K562 (cell line): Measurements from ENCODE around the gene EPHB3. TPM values are rescaled to one million over a fixed set of nuclear protein-coding genes. Genes with fewer than 3 reads are reported as not detected.

Experiments
- ATAC-seq: fragments of 200-7000 bp; cut with Tn5 transposase; 3 replicates; pipeline ENCODE4 v1.9.1; 2020; ENCODE audit warnings: moderate library complexity
- BruUV-seq: library from RNA; stranded (reverse); fragments of 400-500 nt; replicated peaks from 2 replicates; lab custom pipeline; 2021; lab: Mats Ljungman, UMichigan
- CTCF ChIA-PET: fragments of 300-600 bp; formaldehyde crosslinking; extraction: SDS; loops from one replicate; lab custom pipeline; 2021; ENCODE audit warnings: low intra/inter-chr PET ratio; lab: Yijun Ruan, JAX
- POLR2A ChIA-PET: fragments of 300-600, 350-650 bp; sonication (Branson Sonifier 250); formaldehyde crosslinking; extraction: SDS; loops from one replicate; lab custom pipeline; 2021; ENCODE audit warnings: antibody characterized with exemption, inconsistent platforms; lab: Yijun Ruan, JAX
- DNase-seq, 4 experiments: peaks; one replicate each; pipeline versions ENCODE4 v3.0.0 to v3.0.0-alpha.2; 2011 to 2018; ENCODE audit warnings: low spot score in 3 of 4, mixed read lengths in 3 of 4; ENCODE audit errors: extremely low read depth in 1 of 4
- FAIRE-seq: peaks from 2 replicates; lab custom pipeline; 2011; peaks lifted over from hg19 to GRCh38; lab: Jason Lieb, UNC
- H2AFZ ChIP-seq: 2 replicates; pipeline ENCODE4 v1.6.0; 2011; ENCODE audit warnings: low read depth, low read length, control low read depth, inconsistent platforms
- H3K27ac ChIP-seq: fragments of 200-600 bp; 3 replicates; pipeline ENCODE4 v1.8.0; 2011; ENCODE audit warnings: low read depth, mild to moderate bottlenecking, control low read depth, inconsistent platforms, low read length, moderate library complexity, mixed read lengths; ENCODE audit errors: extremely low read depth
- H3K27me3 ChIP-seq, 2 experiments: fragments of 300-600 bp in 1 of 2; 2 replicates in 1 of 2; 3 replicates in 1 of 2; pipeline versions ENCODE4 v1.6.0 to v1.8.0; 2011; ENCODE audit warnings: inconsistent platforms in 2 of 2, low read length in 2 of 2, mild to moderate bottlenecking in 1 of 2, mixed read lengths in 1 of 2, moderate library complexity in 1 of 2; ENCODE audit not compliant: control insufficient read depth in 2 of 2, insufficient read depth in 2 of 2
- H3K36me3 ChIP-seq: fragments of 300-600 bp; 3 replicates; pipeline ENCODE4 v1.8.0; 2011; ENCODE audit warnings: mild to moderate bottlenecking, low read length, inconsistent platforms; ENCODE audit not compliant: control insufficient read depth, insufficient read depth
- H3K4me1 ChIP-seq, 2 experiments: fragments of 200-600 bp in 1 of 2; replicated peaks in 1 of 2; 2 replicates in 1 of 2; 3 replicates in 1 of 2; pipeline versions ENCODE4 v1.5.1 to v1.8.0; 2011; ENCODE audit warnings: inconsistent platforms in 2 of 2, low read length in 2 of 2, mild to moderate bottlenecking in 1 of 2, mixed read lengths in 1 of 2, moderate library complexity in 1 of 2; ENCODE audit not compliant: control insufficient read depth in 2 of 2, insufficient read depth in 2 of 2
- H3K4me2 ChIP-seq: 2 replicates; pipeline ENCODE4 v1.6.1; 2011; ENCODE audit warnings: low read length, control low read depth, inconsistent platforms, mixed read lengths; ENCODE audit not compliant: insufficient read depth
- H3K4me3 ChIP-seq: fragments of 200-600 bp; sonication (generic), shearing (Covaris generic); 2 replicates; pipeline ENCODE4 v1.5.1; 2016; ENCODE audit warnings: control low read depth, inconsistent platforms
- H3K79me2 ChIP-seq: fragments of 200-600 bp; 3 replicates; pipeline ENCODE4 v1.8.0; 2011; ENCODE audit warnings: low read length, inconsistent platforms; ENCODE audit not compliant: control insufficient read depth, insufficient read depth
- H3K9ac ChIP-seq, 2 experiments: 2 replicates each; pipeline versions ENCODE4 v1.6.0 to v1.6.1; 2011; ENCODE audit warnings: low read depth in 2 of 2, low read length in 2 of 2, control low read depth in 1 of 2, inconsistent platforms in 1 of 2, mild to moderate bottlenecking in 1 of 2, mixed read lengths in 1 of 2; ENCODE audit not compliant: insufficient read depth in 1 of 2
- H3K9me1 ChIP-seq: one replicate; pipeline ENCODE4 v1.6.0; 2011; ENCODE audit warnings: inconsistent platforms, mild to moderate bottlenecking, low read length, moderate library complexity; ENCODE audit not compliant: control insufficient read depth, insufficient read depth
- H3K9me3 ChIP-seq: replicated peaks from 2 replicates; pipeline ENCODE4 v1.5.1; 2011; ENCODE audit warnings: low read depth, low read length, inconsistent platforms; ENCODE audit not compliant: control insufficient read depth, insufficient read depth
- H4K20me1 ChIP-seq: replicated peaks from 2 replicates; pipeline ENCODE4 v1.6.1; 2011; ENCODE audit warnings: low read length, inconsistent platforms, mixed read lengths; ENCODE audit not compliant: control insufficient read depth, insufficient read depth
- CBX3 ChIP-seq, 2 experiments: IDR thresholded peaks; 1 replicate in 1 of 2; 2 replicates in 1 of 2; pipeline ENCODE4 v1.6.1; 2012; ENCODE audit warnings: inconsistent platforms in 2 of 2, low read length in 2 of 2, borderline replicate concordance in 1 of 2, control low read depth in 1 of 2
- DACH1 ChIP-seq: fragments of 450-650 bp; IDR thresholded peaks from 2 replicates; pipeline ENCODE4 v1.6.1; 2018; ENCODE audit not compliant: partially characterized antibody
- GABPA ChIP-seq: fragments of 200-800 bp; sonication (Bioruptor generic); conservative IDR thresholded peaks from 2 replicates; pipeline ENCODE4 v1.6.1; 2016; ENCODE audit warnings: low read depth, missing genetic modification characterization, missing compliant biosample characterization
- HDAC6 ChIP-seq: IDR thresholded peaks from 2 replicates; pipeline ENCODE4 v1.6.1; 2012; ENCODE audit warnings: low read depth, mild to moderate bottlenecking, control low read depth, inconsistent platforms, low read length, moderate library complexity
- KDM1A ChIP-seq, 2 experiments: fragments of 450-650 bp; IDR thresholded peaks; 2 replicates each; pipeline ENCODE4 v1.6.1; 2016; ENCODE audit warnings: mild to moderate bottlenecking in 2 of 2
- NR0B1 ChIP-seq: fragments of 450-650 bp; IDR thresholded peaks from one replicate; pipeline ENCODE4 v1.6.1; 2018; ENCODE audit warnings: mild to moderate bottlenecking, moderate library complexity; ENCODE audit not compliant: partially characterized antibody
- PTTG1 ChIP-seq: fragments of 450-650 bp; IDR thresholded peaks from 2 replicates; pipeline ENCODE4 v1.6.1; 2016; ENCODE audit warnings: low read depth, mild to moderate bottlenecking, missing genetic modification characterization, missing compliant biosample characterization
- SMAD1 ChIP-seq: fragments of 150-350 bp; IDR thresholded peaks from 2 replicates; pipeline ENCODE4 v1.6.1; 2014; ENCODE audit warnings: low read length, low read depth; ENCODE audit not compliant: partially characterized antibody
- STAT5A ChIP-seq: IDR thresholded peaks from 2 replicates; pipeline ENCODE4 v1.6.1; 2012; ENCODE audit warnings: low read length, inconsistent platforms, borderline replicate concordance
- TAF9B ChIP-seq: fragments of 450-650 bp; IDR thresholded peaks from 2 replicates; pipeline ENCODE4 v1.6.1; 2018; ENCODE audit warnings: mild to moderate bottlenecking; ENCODE audit not compliant: partially characterized antibody
- ZC3H11A ChIP-seq: IDR thresholded peaks from 2 replicates; pipeline ENCODE4 v1.6.1; 2012; ENCODE audit warnings: low read depth, low read length, improper control_type of control experiment
- ZC3H8 ChIP-seq: fragments of 450-650 bp; IDR thresholded peaks from 2 replicates; pipeline ENCODE4 v1.6.1; 2017
- ZNF696 ChIP-seq: fragments of 250-450 bp; sonication (Bioruptor Pico); conservative IDR thresholded peaks from 2 replicates; pipeline ENCODE4 v1.4.0; 2020; ENCODE audit warnings: mild to moderate bottlenecking, moderate library complexity
- WGBS: fragments of 100-300 bp; shearing (Covaris generic); methylation state at CpG from one replicate; pipeline ENCODE4 v1.1.6; 2016; ENCODE audit warnings: low coverage, mixed read lengths; ENCODE audit not compliant: insufficient coverage; ENCODE audit errors: missing lambda C conversion rate; 5-methylcytosine and 5-hydroxymethylcytosine counted together
- in situ Hi-C: fragments of 300-500 bp; cut with MboI; formaldehyde crosslinking; loops from 4 replicates; pipeline ENCODE4 v1.15.0; 2018; ENCODE audit warnings: inconsistent platforms, mixed read lengths
- intact Hi-C: fragments of 100-400 bp; cut with micrococcal nuclease; formaldehyde crosslinking; loops from 2 replicates; pipeline ENCODE4 v1.14.2; 2022
- polyA plus RNA-seq, 8 experiments: library from polyadenylated mRNA; depleted of rRNA in 4 of 8; stranded (reverse) in 5 of 8; unstranded in 3 of 8; fragments of >200 nt; fragmentation: Nextera tagmentation in 2 of 8; fragmentation: Illumina TruSeq in 1 of 8; extraction: Ambion mirVana in 2 of 8; extraction: Trizol in 1 of 8; gene quantifications; 2 replicates each; pipeline versions ENCODE4 v1.2.1 to v1.2.3, GENCODE V29; 2011 to 2014; ENCODE audit warnings: inconsistent platforms in 1 of 8, missing spikeins in 1 of 8
- total RNA-seq, 7 experiments: library from RNA; depleted of rRNA in 6 of 7; stranded (reverse); fragments of >200 nt in 6 of 7; fragmentation: Illumina TruSeq in 2 of 7; extraction: Trizol in 2 of 7; gene quantifications; 2 replicates each; pipeline versions ENCODE4 v1.2.1 to v1.2.3, GENCODE V29; 2011 to 2021; ENCODE audit warnings: low replicate concordance in 1 of 7
- TF ChIP-seq, protein P1 (sequence below): fragments of 450-650 bp; IDR thresholded peaks from 2 replicates; pipeline ENCODE4 v1.6.1; 2016; ENCODE audit warnings: mild to moderate bottlenecking

Gene EPHB3
- total and polyA plus RNA-seq, 9 of the 15 experiments (the other 6 are each of a cell fraction or from before 2014, with no cell fraction given): not detected

DNA sequence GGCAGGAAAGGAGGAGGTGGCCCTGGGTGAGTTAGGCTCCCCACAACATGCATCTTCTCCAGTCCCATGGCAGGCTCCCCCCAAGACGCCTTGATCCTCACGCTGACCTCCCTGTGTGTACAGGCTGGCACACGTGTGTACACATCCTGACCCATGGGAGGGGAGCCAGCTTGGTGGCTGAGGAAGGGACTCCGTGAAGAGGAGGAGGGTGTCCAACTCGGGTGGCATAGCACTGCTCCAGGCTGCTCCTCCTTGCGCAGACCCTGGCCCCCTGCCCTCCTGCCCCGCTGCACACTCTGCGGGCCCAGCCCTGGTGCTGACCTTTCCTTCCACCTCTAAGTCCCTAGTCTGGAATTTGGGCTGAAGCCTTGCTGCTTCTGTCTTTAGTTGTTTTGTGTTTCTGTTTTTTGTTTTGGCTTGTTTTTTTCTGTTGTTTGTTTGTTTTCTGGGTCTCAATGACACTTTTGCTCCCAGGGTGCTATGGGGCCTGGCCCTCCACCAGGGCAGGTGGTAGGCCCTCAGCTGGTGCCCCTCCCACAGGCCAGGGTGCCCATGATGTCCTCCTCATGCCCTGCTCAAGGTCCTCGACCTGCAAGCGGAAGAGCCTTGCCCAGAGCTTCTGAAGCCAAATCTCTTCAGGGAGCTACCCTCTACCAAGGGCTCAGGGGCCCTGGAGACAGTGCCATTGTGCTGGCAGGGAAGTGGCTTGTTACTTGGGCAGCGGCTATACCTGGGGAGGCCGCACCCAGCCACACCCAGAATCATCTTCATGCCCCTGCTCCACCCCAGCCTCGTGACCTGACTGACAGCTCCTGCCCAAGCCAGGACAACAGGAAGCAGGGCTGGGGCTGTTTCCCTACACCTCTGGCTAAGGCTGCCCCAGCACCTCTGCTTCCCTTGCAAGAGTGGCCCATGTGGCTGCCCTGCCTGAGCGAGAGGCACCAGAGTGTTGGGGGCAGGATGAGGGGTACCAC is 5.1 kb downstream of the EPHB3 start (continued):
- no peak for TF ChIP-seq PTTG1 (tag)
- no peak for TF ChIP-seq GABPA (tag)

GRCh38 chr3:184567946-184568559 is 6.5 kb downstream of the EPHB3 start:
- Histone ChIP-seq H3K4me3 (no peak overlapping the region), H3K36me3 (no peaks in the 10 kb centered on the region), H2AFZ (no peak overlapping the region), H3K4me2 (no peak overlapping the region), H4K20me1 (peaks cover 10% of the 10 kb centered on the region), H3K4me1 (peaks cover 0 to 14% of the 10 kb centered on the region in 2 experiments; a peak in 2 of 5 replicates), H3K79me2 (no peaks in the 10 kb centered on the region), H3K9me3 (no peaks in the 10 kb centered on the region), H3K9me1 (no peaks in the 10 kb centered on the region), H3K27me3 (peaks cover 59 to 98% of the 10 kb centered on the region in 2 experiments), H3K27ac (no peak overlapping the region), H3K9ac (no peak overlapping the region)
- POLR2A ChIA-PET: interaction anchor here (0.7 to 1.3 kb wide), 2 partner anchors 11 to 178 kb away, joined by 4 to 5 read pairs; no protein-coding TSS in a partner anchor
- FAIRE-seq (no peak), ATAC-seq (no peak), DNase-seq (no peak)
- no TSS peak for BruUV-seq
- intact Hi-C loops (no loop called here), in situ Hi-C loops (no loop called here)
- WGBS: 9% methylated on average over 15 of the region's 16 CpGs
- CTCF ChIA-PET: no interaction called here
- TF ChIP-seq STAT5A (no peak), TAF9B (no peak), DACH1 (no peak), ZNF696 (no peak), ZC3H11A (no peak), KDM1A (IDR thresholded peaks at IDR 0.05) (no peak), NR0B1 (no peak), SMAD1 (no peak), CBX3 (IDR thresholded peaks at IDR 0.05; ENCODE audit: borderline replicate concordance in 1 of 2, low read length in 2 of 2) (no peak), HDAC6 (no peak), ZC3H8 (no peak)
- TF ChIP-seq, protein P1, sequence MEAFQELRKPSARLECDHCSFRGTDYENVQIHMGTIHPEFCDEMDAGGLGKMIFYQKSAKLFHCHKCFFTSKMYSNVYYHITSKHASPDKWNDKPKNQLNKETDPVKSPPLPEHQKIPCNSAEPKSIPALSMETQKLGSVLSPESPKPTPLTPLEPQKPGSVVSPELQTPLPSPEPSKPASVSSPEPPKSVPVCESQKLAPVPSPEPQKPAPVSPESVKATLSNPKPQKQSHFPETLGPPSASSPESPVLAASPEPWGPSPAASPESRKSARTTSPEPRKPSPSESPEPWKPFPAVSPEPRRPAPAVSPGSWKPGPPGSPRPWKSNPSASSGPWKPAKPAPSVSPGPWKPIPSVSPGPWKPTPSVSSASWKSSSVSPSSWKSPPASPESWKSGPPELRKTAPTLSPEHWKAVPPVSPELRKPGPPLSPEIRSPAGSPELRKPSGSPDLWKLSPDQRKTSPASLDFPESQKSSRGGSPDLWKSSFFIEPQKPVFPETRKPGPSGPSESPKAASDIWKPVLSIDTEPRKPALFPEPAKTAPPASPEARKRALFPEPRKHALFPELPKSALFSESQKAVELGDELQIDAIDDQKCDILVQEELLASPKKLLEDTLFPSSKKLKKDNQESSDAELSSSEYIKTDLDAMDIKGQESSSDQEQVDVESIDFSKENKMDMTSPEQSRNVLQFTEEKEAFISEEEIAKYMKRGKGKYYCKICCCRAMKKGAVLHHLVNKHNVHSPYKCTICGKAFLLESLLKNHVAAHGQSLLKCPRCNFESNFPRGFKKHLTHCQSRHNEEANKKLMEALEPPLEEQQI: no peak
